Endothelial cell of umbilical vein (primary cell): ENCODE results near the gene TRIM13. TPM values are rescaled to one million over a fixed set of nuclear protein-coding genes. Genes with fewer than 3 reads are reported as not detected.

Experiments used
- BruUV-seq: library from RNA; stranded (reverse); fragments of 400-500 nt; replicated peaks from 2 replicates; lab custom pipeline; 2021; lab: Mats Ljungman, UMichigan
- CTCF ChIA-PET: fragments of 300-600, 350-600 bp; sonication (Branson Sonifier 250); formaldehyde crosslinking; loops from one replicate; lab custom pipeline; 2021; ENCODE audit warnings: antibody characterized with exemption, inconsistent platforms; lab: Charles Lee
- POLR2A ChIA-PET: fragments of 300-600, 350-600 bp; sonication (Branson Sonifier 250); formaldehyde crosslinking; loops from one replicate; lab custom pipeline; 2021; ENCODE audit warnings: antibody characterized with exemption, inconsistent platforms; lab: Charles Lee
- DNase-seq: peaks from one replicate; pipeline ENCODE4 v3.0.0-alpha.2; 2011; ENCODE audit warnings: low read depth, low spot score
- FAIRE-seq: peaks from 2 replicates; lab custom pipeline; 2011; peaks lifted over from hg19 to GRCh38; lab: Jason Lieb, UNC
- H2AFZ ChIP-seq: 2 replicates; pipeline ENCODE4 v1.6.0; 2012; ENCODE audit warnings: low read depth, low read length, control low read depth, inconsistent platforms
- H3K27ac ChIP-seq: 2 replicates; pipeline ENCODE4 v1.5.1; 2011; ENCODE audit warnings: low read depth, mild to moderate bottlenecking, control low read depth, low read length, moderate library complexity; ENCODE audit not compliant: insufficient read depth
- H3K27me3 ChIP-seq, 2 experiments: 2 replicates each; pipeline versions ENCODE4 v1.6.0 to v1.6.1; 2011; ENCODE audit warnings: low read length in 2 of 2, mixed read lengths in 1 of 2; ENCODE audit not compliant: control insufficient read depth in 2 of 2, insufficient read depth in 2 of 2
- H3K36me3 ChIP-seq, 2 experiments: 2 replicates in 1 of 2; 3 replicates in 1 of 2; pipeline ENCODE4 v1.5.1; 2011; ENCODE audit warnings: low read length in 2 of 2, mild to moderate bottlenecking in 1 of 2, moderate library complexity in 1 of 2; ENCODE audit not compliant: control insufficient read depth in 2 of 2, insufficient read depth in 2 of 2; ENCODE audit errors: extremely low read depth in 1 of 2
- H3K4me1 ChIP-seq: 3 replicates; pipeline ENCODE4 v1.5.1; 2011; ENCODE audit warnings: mild to moderate bottlenecking, low read length; ENCODE audit not compliant: control insufficient read depth, insufficient read depth; ENCODE audit errors: extremely low read depth
- H3K4me2 ChIP-seq: 2 replicates; pipeline ENCODE4 v1.6.1; 2011; ENCODE audit warnings: low read length, control low read depth, mixed read lengths; ENCODE audit not compliant: insufficient read depth
- H3K4me3 ChIP-seq, 3 experiments: fragments of 200-600 bp in 1 of 3; sonication (generic), shearing (Covaris generic) in 1 of 3; replicated peaks in 1 of 3; 2 replicates each; pipeline ENCODE4 v1.5.1; 2011 to 2016; ENCODE audit warnings: control low read depth in 3 of 3, low read length in 3 of 3, mild to moderate bottlenecking in 2 of 3, inconsistent platforms in 1 of 3, low read depth in 1 of 3, moderate library complexity in 1 of 3; ENCODE audit not compliant: insufficient read depth in 1 of 3
- H3K79me2 ChIP-seq: 2 replicates; pipeline ENCODE4 v1.6.0; 2012; ENCODE audit warnings: low read length, inconsistent platforms; ENCODE audit not compliant: control insufficient read depth, insufficient read depth
- H3K9ac ChIP-seq: replicated peaks from 2 replicates; pipeline ENCODE3; 2011; ENCODE audit warnings: low read length, control low read depth; ENCODE audit not compliant: insufficient read depth; ENCODE audit errors: extremely low read depth
- H3K9me1 ChIP-seq: replicated peaks from 3 replicates; pipeline ENCODE4 v1.6.0; 2011; ENCODE audit warnings: mild to moderate bottlenecking, low read length; ENCODE audit not compliant: control insufficient read depth, insufficient read depth; ENCODE audit errors: extremely low read depth
- H3K9me3 ChIP-seq: replicated peaks from 2 replicates; pipeline ENCODE4 v1.5.1; 2012; ENCODE audit warnings: low read length, inconsistent platforms; ENCODE audit not compliant: control insufficient read depth, insufficient read depth
- H4K20me1 ChIP-seq: replicated peaks from 2 replicates; pipeline ENCODE3; 2011; ENCODE audit warnings: mild to moderate bottlenecking, low read length; ENCODE audit not compliant: control insufficient read depth, insufficient read depth; ENCODE audit errors: extremely low read depth
- EZH2 ChIP-seq: IDR thresholded peaks from 2 replicates; pipeline ENCODE4 v1.6.1; 2012; ENCODE audit warnings: borderline replicate concordance, low read depth, mild to moderate bottlenecking, moderate library complexity, low read length, inconsistent platforms; ENCODE audit not compliant: severe bottlenecking
- FOS ChIP-seq: IDR thresholded peaks from 2 replicates; pipeline ENCODE4 v1.6.1; 2011; ENCODE audit warnings: mild to moderate bottlenecking, low read length, moderate library complexity, borderline replicate concordance; ENCODE audit not compliant: insufficient read depth
- GATA2 ChIP-seq: IDR thresholded peaks from 2 replicates; pipeline ENCODE4 v1.7.0; 2011; ENCODE audit warnings: low read depth, mild to moderate bottlenecking, moderate library complexity, mixed read lengths, low read length; ENCODE audit not compliant: insufficient read length, insufficient read depth
- JUN ChIP-seq: IDR thresholded peaks from 2 replicates; pipeline ENCODE4 v1.6.1; 2011; ENCODE audit warnings: borderline replicate concordance, low read depth; ENCODE audit not compliant: insufficient read length, insufficient read depth
- MYC ChIP-seq: IDR thresholded peaks from one replicate; pipeline ENCODE4 v1.6.1; 2011; ENCODE audit warnings: mild to moderate bottlenecking, low read depth, low read length
- POLR2A ChIP-seq: IDR thresholded peaks from 2 replicates; pipeline ENCODE4 v1.6.1; 2012; ENCODE audit warnings: low read depth, mild to moderate bottlenecking, control low read depth, low read length
- POLR2AphosphoS5 ChIP-seq: IDR thresholded peaks from 2 replicates; pipeline ENCODE4 v1.6.1; 2012; ENCODE audit warnings: low read depth, mild to moderate bottlenecking, control low read depth, low read length, moderate library complexity; ENCODE audit not compliant: insufficient read depth
- dilution Hi-C: fragments of 300-500 bp; cut with MboI; formaldehyde crosslinking; loops from one replicate; pipeline ENCODE4 v1.15.0; 2019; ENCODE audit warnings: low sequenced_read_pairs; ENCODE audit not compliant: extremely low pct_ligation_motif_present
- intact Hi-C: fragments of 100-400 bp; cut with micrococcal nuclease; formaldehyde crosslinking; loops from one replicate; pipeline ENCODE4 v1.10.0; 2022
- polyA plus RNA-seq, 4 experiments: library from polyadenylated mRNA; depleted of rRNA in 3 of 4; stranded (reverse) in 3 of 4; unstranded in 1 of 4; fragments of >200 nt; gene quantifications; 2 replicates each; pipeline versions ENCODE4 v1.2.1 to v1.2.3, GENCODE V29; 2011 to 2012; ENCODE audit warnings: missing spikeins in 1 of 4
- total RNA-seq: library from RNA; stranded (reverse); gene quantifications from 2 replicates; pipeline ENCODE4 v1.2.3, GENCODE V29; 2021
- TF ChIP-seq, protein P1 (sequence below), 2 donors: IDR thresholded peaks; 1 replicate in 1 of 2; 2 replicates in 1 of 2; pipeline ENCODE4 v1.5.1; 2011; ENCODE audit warnings: low read length in 2 of 2, mild to moderate bottlenecking in 2 of 2, moderate library complexity in 2 of 2, control low read depth in 1 of 2, inconsistent platforms in 1 of 2, low read depth in 1 of 2; ENCODE audit not compliant: insufficient read depth in 1 of 2; ENCODE audit errors: extremely low read depth in 1 of 2
- TF ChIP-seq, protein P2 (sequence below): IDR thresholded peaks from 2 replicates; pipeline ENCODE4 v1.6.1; 2011; ENCODE audit not compliant: insufficient read depth, insufficient read length

Gene TRIM13
- total and polyA plus RNA-seq, 2 donors (not counting 3 experiments of a cell fraction or from before 2014, with no cell fraction given): 12.5 to 28.2 TPM

- FAIRE-seq: no peak
- Histone ChIP-seq H3K9me1 (no peaks in the 10 kb centered on the region), H3K4me2 (no peak overlapping the region), H3K27me3 (no peaks in the 10 kb centered on the region), H3K4me1 (no peaks in the 10 kb centered on the region), H3K36me3 (no peaks in the 10 kb centered on the region), H3K9me3 (no peaks in the 10 kb centered on the region), H3K79me2 (no peaks in the 10 kb centered on the region), H4K20me1 (no peaks in the 10 kb centered on the region), H2AFZ (no peak overlapping the region), H3K27ac (no peak overlapping the region), H3K4me3 (no peak overlapping the region), H3K9ac (no peak overlapping the region)
- CTCF ChIA-PET: interaction anchor here (0.7 to 5.5 kb wide), 26 partner anchors 8 to 1108 kb away, joined by 3 to 96 read pairs (median 6); partner anchors contain the start of genes SPRYD7 and TRIM13
- no peak for DNase-seq
- dilution Hi-C loops (no loop called here), intact Hi-C loops (loop anchor here (1.0 to 5.0 kb wide), 6 partner anchors 109 to 1094 kb away; no protein-coding TSS in a partner anchor)
- no TSS peak for BruUV-seq
- POLR2A ChIA-PET: interaction anchor here (0.6 kb wide), 1 partner anchor 126 kb away, joined by 3 read pairs; no protein-coding TSS in a partner anchor
- no peak for TF ChIP-seq FOS
- TF ChIP-seq MYC: no peak
- TF ChIP-seq, protein P1, sequence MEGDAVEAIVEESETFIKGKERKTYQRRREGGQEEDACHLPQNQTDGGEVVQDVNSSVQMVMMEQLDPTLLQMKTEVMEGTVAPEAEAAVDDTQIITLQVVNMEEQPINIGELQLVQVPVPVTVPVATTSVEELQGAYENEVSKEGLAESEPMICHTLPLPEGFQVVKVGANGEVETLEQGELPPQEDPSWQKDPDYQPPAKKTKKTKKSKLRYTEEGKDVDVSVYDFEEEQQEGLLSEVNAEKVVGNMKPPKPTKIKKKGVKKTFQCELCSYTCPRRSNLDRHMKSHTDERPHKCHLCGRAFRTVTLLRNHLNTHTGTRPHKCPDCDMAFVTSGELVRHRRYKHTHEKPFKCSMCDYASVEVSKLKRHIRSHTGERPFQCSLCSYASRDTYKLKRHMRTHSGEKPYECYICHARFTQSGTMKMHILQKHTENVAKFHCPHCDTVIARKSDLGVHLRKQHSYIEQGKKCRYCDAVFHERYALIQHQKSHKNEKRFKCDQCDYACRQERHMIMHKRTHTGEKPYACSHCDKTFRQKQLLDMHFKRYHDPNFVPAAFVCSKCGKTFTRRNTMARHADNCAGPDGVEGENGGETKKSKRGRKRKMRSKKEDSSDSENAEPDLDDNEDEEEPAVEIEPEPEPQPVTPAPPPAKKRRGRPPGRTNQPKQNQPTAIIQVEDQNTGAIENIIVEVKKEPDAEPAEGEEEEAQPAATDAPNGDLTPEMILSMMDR (IDR thresholded peaks at IDR 0.05; ENCODE audit: extremely low read depth in 1 of 2, insufficient read depth in 1 of 2, low read depth in 1 of 2, low read length in 2 of 2): no peak
- TF ChIP-seq GATA2: no peak
- no peak for TF ChIP-seq POLR2A
- TF ChIP-seq, protein P2, sequence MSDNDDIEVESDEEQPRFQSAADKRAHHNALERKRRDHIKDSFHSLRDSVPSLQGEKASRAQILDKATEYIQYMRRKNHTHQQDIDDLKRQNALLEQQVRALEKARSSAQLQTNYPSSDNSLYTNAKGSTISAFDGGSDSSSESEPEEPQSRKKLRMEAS: no peak
- no peak for TF ChIP-seq POLR2AphosphoS5
- TF ChIP-seq JUN: no peak
- TF ChIP-seq EZH2: no peak
These were observed 21.0 kb upstream of the TRIM13 start for GRCh38 chr13:49975826-49976225.
